Heart right ventricle (tissue), 16 donors: Measurements from ENCODE around the gene LRFN5. TPM values are rescaled to one million over a fixed set of nuclear protein-coding genes. Genes with fewer than 3 reads are reported as not detected.
"Not testable (repeated sequence)": the region's sequence is repeated elsewhere in the genome, so short reads cannot be mapped to it uniquely, and the experiment has no call there.

Experiments
- ATAC-seq, 8 donors: fragments of 200-7000 bp; cut with Tn5 transposase; one replicate each; pipeline ENCODE4 v1.9.1; 2020; ENCODE audit warnings: mild to moderate bottlenecking in 8 of 8, moderate library complexity in 8 of 8, moderate number of reproducible peaks in 1 of 8
- DNase-seq, 2 donors: peaks; one replicate each; pipeline ENCODE4 v3.0.0-alpha.2; 2020
- H3K27ac ChIP-seq, 10 donors: fragments of 200-600 bp; sonication (generic) in 2 of 10; one replicate each; pipeline versions ENCODE4 v1.5.0 to v1.8.0; 2020 to 2022; ENCODE audit warnings: mild to moderate bottlenecking in 3 of 10
- H3K27me3 ChIP-seq, 7 donors: fragments of 200-600 bp; one replicate each; pipeline ENCODE4 v1.8.0; 2021 to 2022; ENCODE audit warnings: mild to moderate bottlenecking in 2 of 7
- H3K36me3 ChIP-seq, 9 donors: fragments of 200-600 bp; sonication (generic) in 1 of 9; one replicate each; pipeline versions ENCODE4 v1.5.0 to v1.8.0; 2020 to 2022; ENCODE audit warnings: mild to moderate bottlenecking in 2 of 9
- H3K4me1 ChIP-seq, 9 donors: fragments of 200-600 bp; sonication (generic) in 1 of 9; one replicate each; pipeline versions ENCODE4 v1.5.0 to v1.8.0; 2020 to 2022; ENCODE audit warnings: mild to moderate bottlenecking in 4 of 9
- H3K4me3 ChIP-seq, 10 donors: fragments of 200-600 bp; sonication (generic) in 2 of 10; one replicate each; pipeline versions ENCODE4 v1.5.0 to v1.8.0; 2020 to 2022; ENCODE audit warnings: mild to moderate bottlenecking in 7 of 10, moderate library complexity in 2 of 10
- H3K9me3 ChIP-seq, 11 donors: fragments of 200-600 bp in 10 of 11; sonication (generic) in 2 of 11; one replicate each; pipeline versions ENCODE4 v1.5.0 to v1.8.0; 2013 to 2022; ENCODE audit warnings: mild to moderate bottlenecking in 2 of 11, control low read depth in 1 of 11, moderate library complexity in 1 of 11
- WGBS, 2 donors: extraction: QIAGEN DNeasy Blood & Tissue Kit; methylation state at CpG; one replicate each; pipeline ENCODE4 v1.1.7; 2013; ENCODE audit warnings: inconsistent platforms in 1 of 2; 5-methylcytosine and 5-hydroxymethylcytosine counted together
- intact Hi-C, 10 donors: fragments of 100-400 bp; cut with DNase I; formaldehyde crosslinking; loops; one replicate each; pipeline versions ENCODE4 v1.11.1 to v1.14.2; 2022
- long read RNA-seq, 3 donors: library from polyadenylated mRNA; unstranded; transcript quantifications; one replicate each; pipeline ENCODE4 v2.0.0, GENCODE V29; 2020 to 2021
- polyA plus RNA-seq, 2 donors: library from polyadenylated mRNA; stranded (reverse); fragments of 200-250 nt; gene quantifications; one replicate each; pipeline ENCODE4 v1.2.3, GENCODE V29; 2013
- total RNA-seq, 10 donors: library from RNA; stranded (reverse); fragmentation: NEBNext Ultra II Directional in 3 of 10; extraction: Animal tissue kit (Norgen Biotek cat#: 25700) in 3 of 10; gene quantifications; one replicate each; pipeline versions ENCODE4 v1.2.1 to v1.2.4, GENCODE V29; 2021 to 2023
- TF ChIP-seq, protein P1 (sequence below), 9 donors: fragments of 200-600 bp; sonication (generic) in 2 of 9; IDR thresholded peaks; one replicate each; pipeline versions ENCODE4 v1.5.0 to v1.8.0; 2021 to 2022; ENCODE audit warnings: antibody characterized with exemption in 9 of 9, mild to moderate bottlenecking in 5 of 9, moderate library complexity in 1 of 9
- donor health status: Arrhythmogenic right ventricular cardiomyopathy.
- donor health status: ischemic (EF 13 %, LVEDD 7.1; RV severe dilation, severe dysfunction).
- donor health status: healthy with polysubstance abuse.
- donor health status: DM: no; HTN: yes; CAD: no.
- donor health status: DM: no; HTN: no; CAD: no.
- donor health status: ischemic (EF 25% LVEDD 6.9; RV normal size, moderate dysfunction).
- donor health status: ischemic (EF 25% LVEDD 5.7; RV mildly dilated, moderate dysfunction).
- donor health status: healthy.
- donor health status: DM: yes; HTN: yes; CAD: no.
- donor health status: Ischemic cardiomyopathy.
- donor health status: ischemic (EF 35%, LVEDD 5.7; RV mildly dilated, moderate dysfunction).
- donor health status: nonischemic (EF 11% LVEDD 7.7; RV severe dilation, severe dysfunction).
- donor health status: DM: yes; HTN: yes; CAD: no.
- donor health status: PGD.
- donor health status: ischemic (EF 29% LVEDD 5.4; RV normal size, mild dysfunction).
- donor health status: nonischemic (EF 23%, LVEDD 6.1; RV moderate dilation, normal function).

The LRFN5 gene
- 1 to 10 TPM in 1 of 10 donors, under 1 TPM in 8, not detected in 1; 0.28 to 1.5 (median 0.49) TPM for total RNA-seq
- under 1 TPM; 0.13 to 0.73 TPM for polyA plus RNA-seq
- long read RNA-seq, donor 1, partial matches to known transcripts, result 0 of 1 reads
- long read RNA-seq, donor 1, other reads (novel, unspliced or antisense), result 1 of 1 reads
- long read RNA-seq, donor 2, result 0 reads
- long read RNA-seq, donor 3, partial matches to known transcripts, result 0 of 1 reads
- long read RNA-seq, donor 3, other reads (novel, unspliced or antisense), result 0 of 1 reads

DNA sequence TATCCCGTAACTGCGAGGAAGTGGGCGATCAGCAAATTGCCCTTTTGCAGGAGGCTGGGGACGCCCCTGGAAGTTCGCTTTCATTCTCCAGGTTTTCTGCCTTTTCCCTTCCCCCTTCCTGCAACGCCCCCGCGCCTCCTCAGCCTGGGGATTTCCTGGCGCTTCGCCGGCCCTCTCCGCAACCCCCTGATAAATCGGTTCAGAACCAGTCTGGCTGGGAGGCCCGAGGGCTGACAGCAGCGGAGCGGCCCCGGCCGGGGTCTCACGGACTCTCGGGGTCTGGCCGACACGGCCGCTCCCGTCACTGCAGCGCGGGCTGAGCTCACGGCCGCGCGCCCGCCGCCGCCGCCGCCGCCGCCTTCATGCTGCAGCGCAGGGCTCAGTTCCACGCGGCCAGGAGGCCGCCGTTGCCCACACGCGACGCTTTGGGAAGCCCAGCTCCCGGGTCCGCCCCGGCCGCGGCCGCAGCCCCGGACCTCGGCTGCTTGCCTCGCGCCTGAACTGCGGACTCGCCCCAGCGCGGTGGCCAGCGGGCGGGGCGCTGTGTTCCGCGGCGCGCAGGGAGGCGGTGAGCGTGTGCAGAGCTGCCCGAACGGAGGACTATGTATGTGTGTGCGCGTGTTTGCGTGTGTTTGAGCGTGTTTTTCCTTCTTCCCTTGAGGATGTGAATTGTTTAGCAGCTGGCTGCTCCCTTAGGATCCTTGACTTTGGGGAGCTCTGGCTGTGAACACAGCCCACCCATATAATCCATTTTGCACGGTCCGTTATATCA is at the start of gene LRFN5:
Gene LRFN5, plus strand, starts transcription at position 345 of the 772 bp plus-strand sequence.
- peak; percentile 40 to 77 (median 51) for ATAC-seq
- intact Hi-C loops, result no loop called here
- H3K27me3 ChIP-seq, result peaks cover 0 to 92% (median 75%) of the 10 kb centered on the region in 7 donors
- H3K4me1 ChIP-seq, result peaks cover 0 to 35% (median 20%) of the 10 kb centered on the region in 9 donors
- peak; percentile 29 to 45 for DNase-seq
- 0% methylated on average over 64 to 76 of the region's 76 CpGs for WGBS, 2 donors
- peak within 1 kb of the TSS in 9 of 10 donors; percentile 33 to 78 (median 73) for H3K27ac ChIP-seq
- no peaks in the 10 kb centered on the region for H3K36me3 ChIP-seq
- no peaks in the 10 kb centered on the region for H3K9me3 ChIP-seq
- peak within 1 kb of the TSS; percentile 12 to 62 (median 55) for H3K4me3 ChIP-seq
- TF ChIP-seq, protein P1, sequence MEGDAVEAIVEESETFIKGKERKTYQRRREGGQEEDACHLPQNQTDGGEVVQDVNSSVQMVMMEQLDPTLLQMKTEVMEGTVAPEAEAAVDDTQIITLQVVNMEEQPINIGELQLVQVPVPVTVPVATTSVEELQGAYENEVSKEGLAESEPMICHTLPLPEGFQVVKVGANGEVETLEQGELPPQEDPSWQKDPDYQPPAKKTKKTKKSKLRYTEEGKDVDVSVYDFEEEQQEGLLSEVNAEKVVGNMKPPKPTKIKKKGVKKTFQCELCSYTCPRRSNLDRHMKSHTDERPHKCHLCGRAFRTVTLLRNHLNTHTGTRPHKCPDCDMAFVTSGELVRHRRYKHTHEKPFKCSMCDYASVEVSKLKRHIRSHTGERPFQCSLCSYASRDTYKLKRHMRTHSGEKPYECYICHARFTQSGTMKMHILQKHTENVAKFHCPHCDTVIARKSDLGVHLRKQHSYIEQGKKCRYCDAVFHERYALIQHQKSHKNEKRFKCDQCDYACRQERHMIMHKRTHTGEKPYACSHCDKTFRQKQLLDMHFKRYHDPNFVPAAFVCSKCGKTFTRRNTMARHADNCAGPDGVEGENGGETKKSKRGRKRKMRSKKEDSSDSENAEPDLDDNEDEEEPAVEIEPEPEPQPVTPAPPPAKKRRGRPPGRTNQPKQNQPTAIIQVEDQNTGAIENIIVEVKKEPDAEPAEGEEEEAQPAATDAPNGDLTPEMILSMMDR (IDR thresholded peaks at IDR 0.05), result no peak

DNA sequence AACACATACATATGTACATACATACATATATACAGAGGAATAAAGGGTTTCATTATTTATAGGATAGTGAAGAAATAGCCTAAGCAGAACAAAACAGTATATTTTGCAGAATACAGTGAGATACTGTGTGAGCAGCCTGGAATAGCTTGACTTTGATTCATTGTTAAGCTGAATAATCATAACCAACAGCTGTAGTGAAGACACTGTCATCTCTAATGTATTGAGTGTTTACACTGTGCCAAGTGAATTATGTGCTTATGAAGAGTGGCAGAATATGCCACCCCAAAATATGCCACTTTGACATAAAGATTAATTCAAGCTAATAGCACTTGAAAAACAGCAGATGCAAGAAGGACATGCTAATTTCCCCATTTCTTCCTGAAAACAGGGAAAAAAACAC is 48.2 kb upstream of the LRFN5 start:
- Histone ChIP-seq H3K27me3 (no peaks in the 10 kb centered on the region), H3K27ac (no peak overlapping the region), H3K4me3 (no peak overlapping the region), H3K36me3 (no peaks in the 10 kb centered on the region), H3K4me1 (no peaks in the 10 kb centered on the region), H3K9me3 (no peaks in the 10 kb centered on the region)
- intact Hi-C loops, result no loop called here
- TF ChIP-seq, protein P1 (IDR thresholded peaks at IDR 0.05), result no peak
- no peak for ATAC-seq
- no peak for DNase-seq

DNA sequence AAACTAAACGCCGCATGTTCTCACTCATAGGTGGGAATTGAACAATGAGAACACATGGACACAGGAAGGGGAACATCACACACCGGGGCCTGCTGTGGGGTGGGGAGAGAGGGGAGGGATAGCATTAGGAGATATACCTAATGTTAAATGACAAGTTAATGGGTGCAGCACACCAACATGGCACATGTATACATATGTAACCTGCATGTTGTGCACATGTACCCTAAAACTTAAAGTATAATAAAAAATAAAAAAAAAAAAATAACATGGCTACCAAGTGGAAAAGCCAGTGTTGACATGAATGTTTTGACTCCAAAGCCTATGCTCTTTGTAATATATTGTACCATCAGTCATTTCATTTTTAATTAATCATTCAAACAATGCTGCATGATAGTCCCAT is 39.8 kb upstream of the LRFN5 start:
- peaks cover 0 to 14% (median 0%) of the 10 kb centered on the region in 11 donors for H3K9me3 ChIP-seq
- WGBS, 2 donors, result 94 to 96% methylated on average over 3 of the region's 3 CpGs
- H3K27me3 ChIP-seq, H3K4me1 ChIP-seq, intact Hi-C loops, ATAC-seq, DNase-seq, H3K4me3 ChIP-seq, H3K27ac ChIP-seq, H3K36me3 ChIP-seq: not testable (repeated sequence)

DNA sequence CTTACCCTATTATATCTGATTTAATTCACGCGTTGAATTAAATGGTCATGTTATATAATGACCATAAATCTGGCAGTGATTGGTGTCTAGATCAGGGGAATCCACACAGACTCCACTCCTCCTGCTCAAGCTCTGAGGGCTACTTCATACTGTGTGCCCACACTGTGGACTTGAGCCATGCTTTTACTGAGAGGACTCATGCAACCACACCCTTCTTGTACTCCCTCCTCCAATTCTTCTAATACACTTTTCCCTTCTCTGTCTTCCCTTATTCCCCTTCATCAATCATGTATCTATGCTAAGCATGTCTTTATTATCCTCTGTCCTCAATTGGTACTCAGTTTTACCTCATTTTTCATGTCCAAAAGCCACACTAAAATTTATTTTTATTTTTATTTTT is 37.7 kb upstream of the LRFN5 start:
- TF ChIP-seq, protein P1 (IDR thresholded peaks at IDR 0.05), result no peak
- Histone ChIP-seq H3K27me3 (no peaks in the 10 kb centered on the region), H3K4me1 (no peaks in the 10 kb centered on the region), H3K4me3 (no peak overlapping the region), H3K36me3 (no peaks in the 10 kb centered on the region), H3K27ac (no peak overlapping the region), H3K9me3 (peaks cover 0 to 14% (median 0%) of the 10 kb centered on the region in 11 donors)
- ATAC-seq (no peak), DNase-seq (no peak)
- intact Hi-C loops, result no loop called here
- 92 to 97% methylated on average over 2 of the region's 2 CpGs for WGBS, 2 donors
